ENCODE results near the gene NR3C1.

GRCh38 chr5:143262393-143263174, 140.9 kb downstream of the NR3C1 start:
- TF ChIP-seq CTCF (IDR thresholded peaks at IDR 0.05; ENCODE audit: insufficient read depth, low read length, poor library complexity, severe bottlenecking) (no peak), EZH2phosphoT487 (conservative IDR thresholded peaks at IDR 0.05; ENCODE audit: low read length) (no peak)
